Measurements from ENCODE around the gene TADA3.

GRCh38 chr3:9820946-9821345 lies 28.7 kb upstream of the TADA3 start:
- TF ChIP-seq POLR2AphosphoS5 (IDR thresholded peaks at IDR 0.05; ENCODE audit: low read depth, low read length) (no peak), POLR2A (IDR thresholded peaks at IDR 0.05; ENCODE audit: low read depth, low read length) (no peak)
